ENCODE data around the gene METAP2.
A peak's percentile ranks its signal among the peaks of the same experiment; 100 is the strongest.
"Not testable (repeated sequence)": the region's sequence is repeated elsewhere in the genome, so short reads cannot be mapped to it uniquely, and the experiment has no call there.

The METAP2 gene

GRCh38 chr12:95473884-95474659, at the start of gene METAP2:
METAP2 (plus strand) TSS chr12:95474152; CDS start chr12:95474180, 28 bp downstream.
- no peak for TF ChIP-seq ZNF274 (IDR thresholded peaks at IDR 0.05; ENCODE audit: low read depth, low read length)
- H3K4me3 ChIP-seq (ENCODE audit: low read length), result peak within 1 kb of the TSS; percentile 95

GRCh38 chr12:95424271-95424994, 49.5 kb upstream of the METAP2 start:
- TF ChIP-seq ZNF274 (IDR thresholded peaks at IDR 0.05; ENCODE audit: low read depth, low read length), result no peak
- no peak overlapping the region for H3K4me3 ChIP-seq (ENCODE audit: low read length)

DNA sequence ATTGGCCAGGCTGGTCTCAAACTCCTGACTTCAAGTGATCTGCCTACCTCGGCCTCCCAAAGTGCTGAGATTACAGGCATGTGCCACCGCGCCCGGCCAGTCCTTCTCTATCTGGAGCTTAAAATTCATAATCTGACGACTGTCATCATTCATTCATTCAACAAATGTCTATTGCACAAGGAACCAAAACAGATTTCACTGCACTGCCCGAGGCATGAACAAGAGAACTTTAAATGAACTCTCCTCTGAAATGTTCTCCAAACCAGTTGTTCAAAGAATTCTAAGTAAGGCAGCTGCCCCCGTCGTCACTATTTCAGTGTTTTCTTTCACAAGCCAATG, 44.8 kb upstream of the METAP2 start:
- H3K4me3 ChIP-seq (ENCODE audit: low read length), result no peak overlapping the region
- no peak for TF ChIP-seq ZNF274 (IDR thresholded peaks at IDR 0.05; ENCODE audit: low read depth, low read length)

DNA sequence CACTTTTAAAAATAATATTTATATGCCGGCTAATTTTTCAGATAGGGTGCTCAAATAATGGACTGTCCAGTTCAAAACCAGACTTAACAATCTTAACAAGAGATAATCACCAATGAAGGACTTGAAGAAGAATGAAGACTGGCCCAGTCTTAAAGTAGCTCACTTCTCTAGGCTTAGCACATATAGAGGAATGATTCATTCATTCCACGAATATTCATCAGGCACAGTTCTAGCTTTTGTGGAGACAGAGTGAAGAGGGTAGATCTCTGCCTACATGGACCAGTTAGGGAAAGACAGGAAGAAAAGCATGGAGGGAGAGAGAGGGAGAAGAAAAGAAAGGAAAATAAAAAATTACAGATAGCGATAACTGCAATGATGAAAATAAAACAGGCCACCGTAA, 42.8 kb upstream of the METAP2 start:
- no peak overlapping the region for H3K4me3 ChIP-seq (ENCODE audit: low read length)

DNA sequence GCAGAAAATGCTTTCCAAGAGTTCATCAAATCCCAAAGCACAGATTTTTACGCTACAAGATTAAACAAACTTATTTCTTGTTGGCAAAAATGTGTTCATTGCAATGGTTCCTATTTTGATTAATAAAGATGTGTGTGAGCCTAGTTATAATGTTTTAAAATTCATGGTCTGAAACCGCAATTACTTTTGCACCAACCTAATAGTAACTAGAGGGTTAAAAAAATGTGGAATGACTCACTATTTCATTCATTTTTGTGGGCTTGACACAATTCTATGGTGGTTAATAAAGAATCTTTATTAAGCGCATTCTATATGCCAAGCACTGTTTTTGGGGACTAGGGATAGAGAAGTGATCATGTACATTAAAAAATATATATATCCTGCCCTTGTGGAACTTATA, 38.6 kb upstream of the METAP2 start:
- H3K4me3 ChIP-seq (ENCODE audit: low read length), result no peak overlapping the region
- no peak for TF ChIP-seq ZNF274 (IDR thresholded peaks at IDR 0.05; ENCODE audit: low read depth, low read length)

More for the DNA sequence above, 42.8 kb upstream of the METAP2 start:
- no peak for TF ChIP-seq ZNF274 (IDR thresholded peaks at IDR 0.05; ENCODE audit: low read depth, low read length)

DNA sequence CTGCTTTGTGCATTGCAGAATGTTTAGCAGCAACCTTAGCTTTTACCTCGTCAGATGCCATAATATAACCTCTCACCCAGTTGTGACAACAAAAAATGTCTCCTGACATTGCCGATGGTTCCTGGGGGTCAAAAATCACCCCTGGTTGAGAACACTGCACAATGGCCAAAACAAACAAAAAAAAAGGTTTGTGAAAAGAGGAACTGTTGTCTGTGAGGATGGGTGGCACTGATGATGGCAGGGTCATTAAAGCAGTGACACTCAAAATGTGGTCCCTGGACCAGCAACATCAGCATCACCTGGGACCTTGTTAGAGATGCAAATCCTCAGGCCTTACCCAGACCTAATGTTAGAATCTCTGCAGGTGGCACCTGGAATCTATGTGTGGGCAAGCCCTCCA, 36.4 kb upstream of the METAP2 start:
- TF ChIP-seq ZNF274 (IDR thresholded peaks at IDR 0.05; ENCODE audit: low read depth, low read length), result no peak
- H3K4me3 ChIP-seq (ENCODE audit: low read length), result no peak overlapping the region

- TF ChIP-seq ZNF274 (IDR thresholded peaks at IDR 0.05; ENCODE audit: low read depth, low read length), result no peak
- no peak overlapping the region for H3K4me3 ChIP-seq (ENCODE audit: low read length)
These were observed 34.3 kb upstream of the METAP2 start for GRCh38 chr12:95439461-95440230.

- H3K4me3 ChIP-seq (ENCODE audit: low read length), result no peak overlapping the region
- no peak for TF ChIP-seq ZNF274 (IDR thresholded peaks at IDR 0.05; ENCODE audit: low read depth, low read length)
These were observed 33.6 kb upstream of the METAP2 start for GRCh38 chr12:95440401-95440800.

- no peak for TF ChIP-seq ZNF274 (IDR thresholded peaks at IDR 0.05; ENCODE audit: low read depth, low read length)
These were observed 30.5 kb upstream of the METAP2 start for GRCh38 chr12:95443459-95443858.

DNA sequence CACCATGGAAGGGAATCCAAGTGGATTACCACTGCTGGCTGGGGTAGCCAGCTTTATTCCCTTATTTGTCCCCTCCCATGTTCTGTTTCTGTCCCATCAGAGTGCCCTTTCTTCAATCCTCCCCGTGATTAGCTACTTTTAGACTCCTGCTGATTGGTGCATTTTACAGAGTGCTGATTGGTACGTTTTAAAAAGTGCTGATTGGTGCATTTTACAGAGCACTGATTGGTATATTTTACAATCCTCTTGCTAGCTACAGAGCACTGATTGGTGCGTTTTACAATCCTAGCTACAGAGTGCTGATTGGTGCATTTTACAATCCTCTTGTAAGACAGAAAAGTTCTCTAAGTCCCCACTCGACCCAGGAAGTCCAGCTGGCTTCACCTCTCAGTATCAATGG, 28.9 kb upstream of the METAP2 start:
- not testable (repeated sequence) for H3K4me3 ChIP-seq (ENCODE audit: low read length)

More at GRCh38 chr12:95443459-95443858, 30.5 kb upstream of the METAP2 start:
- no peak overlapping the region for H3K4me3 ChIP-seq (ENCODE audit: low read length)

DNA sequence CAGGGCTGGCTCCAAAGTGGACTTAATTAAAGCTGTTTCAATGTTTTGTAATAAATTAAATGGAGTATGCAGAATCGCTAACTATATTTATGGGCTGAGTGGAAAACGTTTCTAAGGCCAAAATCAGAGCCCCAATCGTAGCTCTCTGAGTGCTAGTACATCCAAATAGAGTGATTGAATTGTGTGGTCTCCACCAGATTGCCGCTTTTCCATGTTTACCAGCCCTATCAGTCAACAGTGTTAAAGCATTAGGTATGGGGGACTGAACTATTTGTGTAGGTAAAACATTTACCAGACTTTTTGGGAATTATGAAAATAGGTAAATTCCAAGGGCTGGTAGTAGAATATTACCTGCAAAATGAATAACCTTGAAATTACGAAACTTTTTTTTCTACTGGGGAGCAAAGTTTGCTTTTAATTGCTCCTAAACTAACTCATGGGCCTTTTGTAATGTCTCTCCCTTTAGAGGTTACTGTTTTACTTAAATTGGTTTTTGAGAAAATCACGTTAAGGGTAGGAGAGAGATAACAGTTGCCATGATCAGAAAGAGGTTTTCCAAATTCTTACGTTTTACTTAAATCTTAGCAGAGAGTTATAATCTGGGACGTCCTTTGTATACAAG, 28.0 kb upstream of the METAP2 start:
- H3K4me3 ChIP-seq (ENCODE audit: low read length), result no peak overlapping the region
- no peak for TF ChIP-seq ZNF274 (IDR thresholded peaks at IDR 0.05; ENCODE audit: low read depth, low read length)

DNA sequence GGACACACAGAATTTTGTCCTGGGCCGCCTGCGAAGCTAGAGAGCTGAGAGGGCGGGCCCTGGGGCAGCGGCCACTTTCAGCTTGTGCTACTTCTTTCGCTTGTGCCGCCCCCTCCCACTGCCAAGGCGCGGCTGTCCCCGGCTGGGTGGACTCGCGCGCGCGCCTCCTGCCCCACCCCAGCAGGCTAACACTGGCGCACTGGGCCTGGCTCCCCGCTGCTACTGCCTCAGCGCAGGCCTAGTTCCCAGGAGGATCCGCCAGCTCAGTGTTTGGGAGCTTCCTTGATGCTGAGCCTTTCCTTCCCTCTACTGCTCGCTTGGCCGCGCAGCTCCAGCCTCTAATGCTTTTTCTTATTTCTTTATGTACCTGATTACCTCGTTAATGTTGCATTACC, 27.4 kb upstream of the METAP2 start:
- TF ChIP-seq ZNF274 (IDR thresholded peaks at IDR 0.05; ENCODE audit: low read depth, low read length), result no peak
- H3K4me3 ChIP-seq (ENCODE audit: low read length), result no peak overlapping the region

GRCh38 chr12:95449656-95450055, 24.3 kb upstream of the METAP2 start:
- H3K4me3 ChIP-seq (ENCODE audit: low read length), result not testable (repeated sequence)

- not testable (repeated sequence) for H3K4me3 ChIP-seq (ENCODE audit: low read length)
These were observed 21.5 kb upstream of the METAP2 start for GRCh38 chr12:95452501-95452900.

DNA sequence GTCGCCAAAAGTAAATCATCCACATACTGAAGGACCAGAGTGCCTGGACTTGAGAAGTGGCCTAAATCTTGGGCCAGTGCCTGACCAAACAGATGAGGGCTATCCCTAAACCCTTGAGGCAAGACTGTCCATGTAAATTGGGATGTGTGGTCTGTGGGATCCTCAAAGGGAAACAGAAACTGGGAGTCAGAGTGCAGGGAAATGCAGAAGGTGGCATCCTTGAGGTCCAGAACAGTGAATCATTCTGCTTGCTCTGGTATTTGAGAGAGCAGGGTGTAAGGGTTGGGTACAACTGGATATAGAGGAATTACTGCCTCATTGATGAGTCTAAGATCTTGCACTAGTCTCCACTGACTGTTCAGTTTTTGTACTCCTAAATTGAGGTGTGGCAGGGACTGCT, 20.1 kb upstream of the METAP2 start:
- not testable (repeated sequence) for H3K4me3 ChIP-seq (ENCODE audit: low read length)

- H3K4me3 ChIP-seq (ENCODE audit: low read length), result not testable (repeated sequence)
These were observed 19.2 kb upstream of the METAP2 start for GRCh38 chr12:95454780-95455215.

- not testable (repeated sequence) for H3K4me3 ChIP-seq (ENCODE audit: low read length)
These were observed 16.3 kb upstream of the METAP2 start for GRCh38 chr12:95457605-95458004.
